GM06990 (cell line): ENCODE data around the gene INTS3.

Experiments
- DNase-seq: peaks from one replicate; pipeline ENCODE4 v3.0.0-alpha.2; 2011; ENCODE audit not compliant: insufficient read length; ENCODE audit errors: extremely low read depth
- H3K27me3 ChIP-seq: replicated peaks from 2 replicates; pipeline ENCODE4 v1.6.0; 2011; ENCODE audit warnings: low read length; ENCODE audit not compliant: control insufficient read depth, insufficient read depth
- H3K36me3 ChIP-seq: 2 replicates; pipeline ENCODE4 v1.5.1; 2011; ENCODE audit warnings: low read length; ENCODE audit not compliant: control insufficient read depth, insufficient read depth
- H3K4me3 ChIP-seq: replicated peaks from 2 replicates; pipeline ENCODE4 v1.5.1; 2011; ENCODE audit warnings: low read depth, mild to moderate bottlenecking, control low read depth, low read length
- TF ChIP-seq, protein P1 (sequence below): IDR thresholded peaks from 2 replicates; pipeline ENCODE4 v1.5.1; 2011; ENCODE audit warnings: low read length, control low read depth, mild to moderate bottlenecking, inconsistent platforms; ENCODE audit not compliant: insufficient read depth, poor library complexity, severe bottlenecking

The INTS3 gene, protein sequence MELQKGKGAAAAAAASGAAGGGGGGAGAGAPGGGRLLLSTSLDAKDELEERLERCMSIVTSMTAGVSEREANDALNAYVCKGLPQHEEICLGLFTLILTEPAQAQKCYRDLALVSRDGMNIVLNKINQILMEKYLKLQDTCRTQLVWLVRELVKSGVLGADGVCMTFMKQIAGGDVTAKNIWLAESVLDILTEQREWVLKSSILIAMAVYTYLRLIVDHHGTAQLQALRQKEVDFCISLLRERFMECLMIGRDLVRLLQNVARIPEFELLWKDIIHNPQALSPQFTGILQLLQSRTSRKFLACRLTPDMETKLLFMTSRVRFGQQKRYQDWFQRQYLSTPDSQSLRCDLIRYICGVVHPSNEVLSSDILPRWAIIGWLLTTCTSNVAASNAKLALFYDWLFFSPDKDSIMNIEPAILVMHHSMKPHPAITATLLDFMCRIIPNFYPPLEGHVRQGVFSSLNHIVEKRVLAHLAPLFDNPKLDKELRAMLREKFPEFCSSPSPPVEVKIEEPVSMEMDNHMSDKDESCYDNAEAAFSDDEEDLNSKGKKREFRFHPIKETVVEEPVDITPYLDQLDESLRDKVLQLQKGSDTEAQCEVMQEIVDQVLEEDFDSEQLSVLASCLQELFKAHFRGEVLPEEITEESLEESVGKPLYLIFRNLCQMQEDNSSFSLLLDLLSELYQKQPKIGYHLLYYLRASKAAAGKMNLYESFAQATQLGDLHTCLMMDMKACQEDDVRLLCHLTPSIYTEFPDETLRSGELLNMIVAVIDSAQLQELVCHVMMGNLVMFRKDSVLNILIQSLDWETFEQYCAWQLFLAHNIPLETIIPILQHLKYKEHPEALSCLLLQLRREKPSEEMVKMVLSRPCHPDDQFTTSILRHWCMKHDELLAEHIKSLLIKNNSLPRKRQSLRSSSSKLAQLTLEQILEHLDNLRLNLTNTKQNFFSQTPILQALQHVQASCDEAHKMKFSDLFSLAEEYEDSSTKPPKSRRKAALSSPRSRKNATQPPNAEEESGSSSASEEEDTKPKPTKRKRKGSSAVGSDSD

GRCh38 chr1:153727463-153728304, at the start of gene INTS3:
Gene INTS3 (plus strand): TSS chr1:153728050. CDS start chr1:153728635, 585 bp downstream.
- peak; percentile 99 for DNase-seq
- no peaks in the 10 kb centered on the region for H3K36me3 ChIP-seq

GRCh38 chr1:153678519-153679336, 49.1 kb upstream of the INTS3 start, which contains the start of gene NPR1:
Gene NPR1 (plus strand): TSS chr1:153678688. CDS start chr1:153679109, 421 bp downstream.
- Histone ChIP-seq H3K36me3 (no peaks in the 10 kb centered on the region), H3K4me3 (peak within 1 kb of the TSS; percentile 39), H3K27me3 (no peaks in the 10 kb centered on the region; the same call in 1 of the 2 replicates)
- TF ChIP-seq, protein P1, sequence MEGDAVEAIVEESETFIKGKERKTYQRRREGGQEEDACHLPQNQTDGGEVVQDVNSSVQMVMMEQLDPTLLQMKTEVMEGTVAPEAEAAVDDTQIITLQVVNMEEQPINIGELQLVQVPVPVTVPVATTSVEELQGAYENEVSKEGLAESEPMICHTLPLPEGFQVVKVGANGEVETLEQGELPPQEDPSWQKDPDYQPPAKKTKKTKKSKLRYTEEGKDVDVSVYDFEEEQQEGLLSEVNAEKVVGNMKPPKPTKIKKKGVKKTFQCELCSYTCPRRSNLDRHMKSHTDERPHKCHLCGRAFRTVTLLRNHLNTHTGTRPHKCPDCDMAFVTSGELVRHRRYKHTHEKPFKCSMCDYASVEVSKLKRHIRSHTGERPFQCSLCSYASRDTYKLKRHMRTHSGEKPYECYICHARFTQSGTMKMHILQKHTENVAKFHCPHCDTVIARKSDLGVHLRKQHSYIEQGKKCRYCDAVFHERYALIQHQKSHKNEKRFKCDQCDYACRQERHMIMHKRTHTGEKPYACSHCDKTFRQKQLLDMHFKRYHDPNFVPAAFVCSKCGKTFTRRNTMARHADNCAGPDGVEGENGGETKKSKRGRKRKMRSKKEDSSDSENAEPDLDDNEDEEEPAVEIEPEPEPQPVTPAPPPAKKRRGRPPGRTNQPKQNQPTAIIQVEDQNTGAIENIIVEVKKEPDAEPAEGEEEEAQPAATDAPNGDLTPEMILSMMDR: no peak
- DNase-seq: peak; percentile 25

More at GRCh38 chr1:153727463-153728304, at the start of gene INTS3:
- TF ChIP-seq, protein P1: no peak
- Histone ChIP-seq H3K27me3 (no peaks in the 10 kb centered on the region), H3K4me3 (peak within 1 kb of the TSS; percentile 81)

DNA sequence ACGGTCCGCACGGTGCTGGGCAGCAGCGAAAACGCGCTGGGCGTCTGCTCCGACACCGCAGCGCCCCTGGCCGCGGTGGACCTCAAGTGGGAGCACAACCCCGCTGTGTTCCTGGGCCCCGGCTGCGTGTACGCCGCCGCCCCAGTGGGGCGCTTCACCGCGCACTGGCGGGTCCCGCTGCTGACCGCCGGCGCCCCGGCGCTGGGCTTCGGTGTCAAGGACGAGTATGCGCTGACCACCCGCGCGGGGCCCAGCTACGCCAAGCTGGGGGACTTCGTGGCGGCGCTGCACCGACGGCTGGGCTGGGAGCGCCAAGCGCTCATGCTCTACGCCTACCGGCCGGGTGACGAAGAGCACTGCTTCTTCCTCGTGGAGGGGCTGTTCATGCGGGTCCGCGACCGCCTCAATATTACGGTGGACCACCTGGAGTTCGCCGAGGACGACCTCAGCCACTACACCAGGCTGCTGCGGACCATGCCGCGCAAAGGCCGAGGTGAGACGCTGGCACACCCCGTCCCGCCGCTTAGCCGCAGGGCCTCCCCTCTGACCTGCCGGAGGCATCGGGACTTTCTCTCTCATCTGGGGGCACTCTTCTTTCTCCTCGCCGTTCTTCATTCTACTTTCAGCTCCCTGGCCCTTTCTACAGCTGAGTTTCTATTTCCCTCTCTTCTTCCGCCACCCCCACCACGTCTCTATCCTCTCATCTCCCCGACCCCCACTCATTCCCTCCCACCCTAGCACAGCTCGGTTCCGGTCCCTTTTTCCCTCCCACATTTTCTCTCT, 48.3 kb upstream of the INTS3 start:
- DNase-seq: peak; percentile 27
- Histone ChIP-seq H3K4me3 (peak overlapping the region; percentile 40), H3K36me3 (no peaks in the 10 kb centered on the region), H3K27me3 (no peaks in the 10 kb centered on the region; the same call in 1 of the 2 replicates)
- TF ChIP-seq, protein P1: no peak

- no peak for DNase-seq
- Histone ChIP-seq H3K4me3 (no peak overlapping the region), H3K27me3 (no peaks in the 10 kb centered on the region; the same call in 1 of the 2 replicates), H3K36me3 (no peaks in the 10 kb centered on the region)
- TF ChIP-seq, protein P1: no peak
Observed at GRCh38 chr1:153680120-153680403, 47.8 kb upstream of the INTS3 start.
